Left lung (tissue), 10 donors: Measurements from ENCODE around the gene COA8. TPM values are rescaled to one million over a fixed set of nuclear protein-coding genes. Genes with fewer than 3 reads are reported as not detected.
"Not testable (repeated sequence)": the region's sequence is repeated elsewhere in the genome, so short reads cannot be mapped to it uniquely, and the experiment has no call there.

Experiments used
- ATAC-seq: fragments of 200-7000 bp; cut with Tn5 transposase; one replicate; pipeline ENCODE4 v1.9.1; 2020; ENCODE audit warnings: moderate library complexity
- DNase-seq, 4 donors: peaks; one replicate each; pipeline ENCODE4 v3.0.0-alpha.2; 2013 to 2020
- H3K27ac ChIP-seq, 2 donors: fragments of 200-600 bp; sonication (generic) in 1 of 2; one replicate each; pipeline versions ENCODE4 v1.5.0 to v1.8.0; 2020 to 2021
- H3K27me3 ChIP-seq, 2 donors: fragments of 200-600 bp; sonication (generic) in 1 of 2; one replicate each; pipeline versions ENCODE4 v1.5.0 to v1.8.0; 2020 to 2021
- H3K36me3 ChIP-seq, 2 donors: fragments of 200-600 bp; sonication (generic) in 1 of 2; one replicate each; pipeline versions ENCODE4 v1.5.0 to v1.8.0; 2020 to 2021
- H3K4me1 ChIP-seq, 2 donors: fragments of 200-600 bp; one replicate each; pipeline ENCODE4 v1.8.0; 2021
- H3K4me3 ChIP-seq, 2 donors: fragments of 200-600 bp; sonication (generic) in 1 of 2; one replicate each; pipeline versions ENCODE4 v1.5.0 to v1.8.0; 2020 to 2021; ENCODE audit warnings: mild to moderate bottlenecking in 1 of 2
- H3K9me3 ChIP-seq, 2 donors: fragments of 200-600 bp; sonication (generic) in 1 of 2; one replicate each; pipeline versions ENCODE4 v1.5.0 to v1.8.0; 2020 to 2021
- intact Hi-C, 2 donors: fragments of 100-400 bp; cut with DNase I; formaldehyde crosslinking; loops; one replicate each; pipeline versions ENCODE4 v1.11.2 to v1.14.2; 2022
- polyA plus RNA-seq, 6 donors: library from polyadenylated mRNA; unstranded; fragments of 120-200 nt; gene quantifications; one replicate each; pipeline ENCODE4 v1.2.1, GENCODE V29; 2013; ENCODE audit not compliant: insufficient read length in 6 of 6
- total RNA-seq, 2 donors: library from RNA; stranded (reverse); fragmentation: NEBNext Ultra II Directional; extraction: Animal tissue kit (Norgen Biotek cat#: 25700); gene quantifications; one replicate each; pipeline ENCODE4 v1.2.1, GENCODE V29; 2021
- TF ChIP-seq, protein P1 (sequence below), 2 donors: fragments of 200-600 bp; sonication (generic) in 1 of 2; IDR thresholded peaks; one replicate each; pipeline versions ENCODE4 v1.5.0 to v1.8.0; 2021; ENCODE audit warnings: antibody characterized with exemption in 2 of 2
- donor health status: DM: no; HTN: yes; CAD: no.
- donor health status: DM: no; HTN: no; CAD: no.

The COA8 gene
- total and polyA plus RNA-seq, 8 donors = 33.2 to 41.7 (median 37.8) TPM

DNA sequence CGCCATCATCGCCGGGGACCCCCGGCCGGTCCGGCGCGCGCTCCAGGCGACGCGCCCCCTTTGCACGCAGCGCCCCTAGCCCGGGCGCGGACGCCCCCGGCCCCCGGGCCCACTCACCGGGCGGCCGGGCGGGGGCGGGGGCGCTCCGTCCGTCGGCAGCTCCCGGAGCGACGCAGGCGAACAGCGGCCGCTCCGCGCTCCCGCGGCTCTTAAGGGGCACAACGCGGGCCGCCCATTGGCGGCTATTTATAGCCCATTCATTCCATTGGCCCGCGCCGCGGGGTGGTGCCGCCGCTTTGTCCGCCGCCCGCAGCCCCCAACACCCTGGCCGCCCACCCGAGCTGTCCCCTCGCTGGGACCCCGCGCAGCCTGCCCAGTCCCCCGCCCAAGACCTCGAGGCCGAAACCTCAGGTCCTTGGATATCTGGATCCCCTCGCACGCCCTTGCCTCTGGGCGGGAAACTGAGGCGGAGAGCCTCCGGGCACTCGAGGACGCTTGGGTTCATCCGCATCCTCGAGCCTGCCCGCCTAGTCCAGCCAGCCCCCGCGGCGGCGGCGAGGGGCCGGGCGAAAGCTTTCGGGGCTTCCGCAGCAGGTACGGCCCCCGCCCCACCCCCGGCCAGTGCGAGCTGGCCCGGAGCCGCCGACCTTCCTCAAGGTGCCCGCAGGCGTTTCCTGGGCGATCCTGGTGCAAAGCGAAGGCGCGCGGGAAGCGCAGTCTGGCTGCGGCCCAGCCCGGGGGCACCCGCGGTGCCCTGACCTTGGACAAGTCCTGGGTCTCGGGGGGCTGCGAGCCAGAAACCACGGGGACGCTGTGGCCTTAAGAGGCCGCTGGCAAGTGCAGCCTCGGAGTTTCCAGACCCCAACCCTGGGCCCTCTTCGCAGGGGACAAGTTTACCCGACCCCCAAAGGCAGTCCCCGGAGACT, 39.8 kb upstream of the COA8 start, which contains the start of gene CKB:
Gene CKB (minus strand): TSS at position 182 of the 926 bp plus-strand sequence. CDS start 337 bp downstream, outside the sequence.
- DNase-seq (peak in 2 of 4 donors; percentile 79 to 85), ATAC-seq (peak; percentile 41)
- peaks cover 32 to 70% of the 10 kb centered on the region in 2 donors for H3K4me1 ChIP-seq
- peak within 1 kb of the TSS; percentile 47 to 57 for H3K4me3 ChIP-seq
- H3K27ac ChIP-seq = peak within 1 kb of the TSS; percentile 29 to 33
- no peaks in the 10 kb centered on the region for H3K36me3 ChIP-seq
- TF ChIP-seq, protein P1, sequence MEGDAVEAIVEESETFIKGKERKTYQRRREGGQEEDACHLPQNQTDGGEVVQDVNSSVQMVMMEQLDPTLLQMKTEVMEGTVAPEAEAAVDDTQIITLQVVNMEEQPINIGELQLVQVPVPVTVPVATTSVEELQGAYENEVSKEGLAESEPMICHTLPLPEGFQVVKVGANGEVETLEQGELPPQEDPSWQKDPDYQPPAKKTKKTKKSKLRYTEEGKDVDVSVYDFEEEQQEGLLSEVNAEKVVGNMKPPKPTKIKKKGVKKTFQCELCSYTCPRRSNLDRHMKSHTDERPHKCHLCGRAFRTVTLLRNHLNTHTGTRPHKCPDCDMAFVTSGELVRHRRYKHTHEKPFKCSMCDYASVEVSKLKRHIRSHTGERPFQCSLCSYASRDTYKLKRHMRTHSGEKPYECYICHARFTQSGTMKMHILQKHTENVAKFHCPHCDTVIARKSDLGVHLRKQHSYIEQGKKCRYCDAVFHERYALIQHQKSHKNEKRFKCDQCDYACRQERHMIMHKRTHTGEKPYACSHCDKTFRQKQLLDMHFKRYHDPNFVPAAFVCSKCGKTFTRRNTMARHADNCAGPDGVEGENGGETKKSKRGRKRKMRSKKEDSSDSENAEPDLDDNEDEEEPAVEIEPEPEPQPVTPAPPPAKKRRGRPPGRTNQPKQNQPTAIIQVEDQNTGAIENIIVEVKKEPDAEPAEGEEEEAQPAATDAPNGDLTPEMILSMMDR (IDR thresholded peaks at IDR 0.05) = no peak
- H3K9me3 ChIP-seq = no peaks in the 10 kb centered on the region
- intact Hi-C loops = no loop called here
- peaks cover 8 to 48% of the 10 kb centered on the region in 2 donors for H3K27me3 ChIP-seq

DNA sequence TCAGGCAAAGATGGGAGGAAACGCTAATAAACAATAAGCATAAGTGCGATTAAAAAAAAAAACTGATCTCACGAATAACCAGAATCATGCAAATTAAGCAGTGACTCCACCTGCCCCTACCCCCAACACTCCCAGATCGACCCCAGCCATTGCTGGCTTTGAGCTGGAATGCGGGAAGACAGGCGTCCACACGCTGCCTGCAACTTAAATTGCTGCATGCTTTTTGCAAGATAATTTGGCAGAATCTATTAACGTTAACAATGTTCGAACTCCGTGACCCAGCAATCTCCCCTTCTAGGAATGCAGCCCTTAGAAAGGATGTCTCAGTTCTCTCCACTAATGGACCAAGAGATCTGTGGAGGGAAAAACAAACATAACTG, 39.2 kb upstream of the COA8 start:
- Histone ChIP-seq H3K4me1 (peaks cover 37 to 70% of the 10 kb centered on the region in 2 donors), H3K36me3 (no peaks in the 10 kb centered on the region), H3K27ac (no peak overlapping the region), H3K9me3 (no peaks in the 10 kb centered on the region), H3K27me3 (peaks cover 8 to 48% of the 10 kb centered on the region in 2 donors), H3K4me3 (no peak overlapping the region)
- intact Hi-C loops = no loop called here
- TF ChIP-seq, protein P1 (IDR thresholded peaks at IDR 0.05) = no peak
- ATAC-seq (no peak), DNase-seq (no peak)

DNA sequence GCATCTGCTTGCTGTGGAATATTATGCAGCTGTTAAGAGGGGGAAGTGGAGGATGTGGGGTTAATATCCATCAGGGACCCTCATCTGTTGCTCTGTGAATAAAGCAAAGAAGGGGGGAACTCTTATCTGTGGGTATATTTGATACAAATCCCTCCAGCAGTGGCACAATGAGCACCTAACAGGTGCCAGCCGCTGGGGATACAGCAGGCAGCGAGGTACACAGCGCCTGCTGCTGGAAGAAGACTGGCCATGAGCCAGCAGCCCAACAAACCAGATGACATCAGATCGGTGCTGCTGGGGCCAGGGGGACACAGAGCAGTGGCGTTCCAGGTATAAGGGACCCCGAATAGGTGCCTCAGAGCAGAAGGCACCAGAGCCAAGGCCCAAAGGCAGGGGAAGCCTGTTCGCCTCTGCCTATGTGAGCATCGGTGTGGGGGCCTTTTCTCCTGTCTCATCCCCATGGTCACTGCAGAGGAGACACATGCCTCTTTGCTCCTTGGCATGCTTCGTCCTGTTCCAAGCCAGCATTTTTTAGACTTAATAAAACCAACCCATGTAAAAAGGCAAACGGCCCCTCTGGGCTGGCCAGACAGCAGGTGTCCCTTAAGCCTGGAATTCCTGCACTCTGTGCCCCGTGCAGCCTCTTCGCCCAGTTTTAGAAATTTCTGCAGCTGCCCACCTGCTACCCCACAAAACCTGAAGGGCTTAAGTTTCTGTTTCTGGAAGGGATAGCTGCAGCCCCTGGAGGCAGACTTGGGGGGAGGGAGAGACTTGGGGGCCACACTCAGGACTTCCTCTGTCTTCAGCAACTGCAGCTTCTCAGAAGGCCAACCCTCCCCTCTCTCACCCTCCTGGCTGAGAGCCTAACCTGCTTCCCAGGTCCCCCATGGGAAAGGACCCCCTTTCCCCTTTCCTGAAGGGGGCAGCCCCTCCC, 38.5 kb upstream of the COA8 start:
- DNase-seq (no peak), ATAC-seq (no peak)
- Histone ChIP-seq H3K4me1 (peaks cover 31 to 66% of the 10 kb centered on the region in 2 donors), H3K36me3 (no peaks in the 10 kb centered on the region), H3K9me3 (no peaks in the 10 kb centered on the region), H3K4me3 (no peak overlapping the region), H3K27ac (no peak overlapping the region), H3K27me3 (peaks cover 8 to 48% of the 10 kb centered on the region in 2 donors)
- intact Hi-C loops = no loop called here
- TF ChIP-seq, protein P1 (IDR thresholded peaks at IDR 0.05) = no peak

DNA sequence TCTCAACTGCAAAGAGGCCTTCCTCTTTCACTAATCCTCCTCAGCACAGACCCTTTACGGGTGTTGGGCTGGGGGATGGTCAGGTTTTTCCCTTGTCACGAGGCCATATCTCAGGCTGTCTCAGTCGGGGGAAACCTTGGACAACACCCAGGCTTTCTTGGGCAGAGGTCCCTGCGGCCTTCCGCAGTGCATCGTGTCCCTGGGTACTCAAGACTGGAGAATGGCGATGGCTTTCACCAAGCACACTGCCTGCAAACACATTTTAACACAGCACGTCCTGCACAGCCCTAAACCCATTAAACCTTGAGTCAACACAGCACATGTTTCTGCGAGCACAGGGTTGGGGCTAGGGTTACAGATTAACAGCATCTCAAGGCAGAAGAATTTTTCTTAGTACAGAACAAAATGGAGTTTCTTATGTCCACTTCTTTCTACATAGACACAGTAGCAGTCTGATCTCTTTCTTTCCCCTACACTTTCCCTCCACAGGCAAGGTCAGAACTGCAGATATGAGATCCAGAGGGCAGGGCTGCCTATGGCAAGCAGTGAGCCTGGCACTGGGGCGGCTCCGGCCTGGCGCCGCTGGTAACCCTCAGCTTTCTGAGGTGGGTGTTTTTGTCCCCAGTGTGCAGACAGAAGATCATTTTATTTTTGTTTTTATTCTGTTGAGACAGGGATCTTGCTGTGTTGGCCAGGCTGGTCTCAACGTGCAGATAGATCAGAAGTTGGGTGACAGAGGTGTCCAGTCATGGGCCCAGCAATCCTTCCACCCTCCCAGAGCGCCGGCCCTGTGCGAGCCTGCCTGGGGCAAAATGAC, 37.1 kb upstream of the COA8 start:
- Histone ChIP-seq H3K27me3 (peaks cover 8 to 41% of the 10 kb centered on the region in 2 donors), H3K4me1 (peaks cover 22 to 66% of the 10 kb centered on the region in 2 donors)
- H3K9me3 ChIP-seq, H3K27ac ChIP-seq, ATAC-seq, H3K36me3 ChIP-seq, H3K4me3 ChIP-seq, intact Hi-C loops: not testable (repeated sequence)
- DNase-seq = peak in 1 of 4 donors; percentile 68
